Sciatic nerve (tissue), 2 donors: ENCODE data around the gene LRP1B. TPM values are rescaled to one million over a fixed set of nuclear protein-coding genes. Genes with fewer than 3 reads are reported as not detected.

Experiments used
- ATAC-seq: fragments of 200-7000 bp; cut with Tn5 transposase; one replicate; pipeline ENCODE4 v1.9.1; 2020; ENCODE audit warnings: mild to moderate bottlenecking, moderate library complexity
- DNase-seq: peaks from one replicate; pipeline ENCODE4 v3.0.0-alpha.2; 2020; ENCODE audit warnings: low spot score
- intact Hi-C: fragments of 100-400 bp; cut with DNase I; formaldehyde crosslinking; loops from one replicate; pipeline ENCODE4 v1.14.2; 2022
- total RNA-seq: library from RNA; stranded (reverse); fragmentation: NEBNext Ultra II Directional; extraction: Animal tissue kit (Norgen Biotek cat#: 25700); gene quantifications from one replicate; pipeline ENCODE4 v1.2.1, GENCODE V29; 2021
- donor health status: DM: no; HTN: no; CAD: no.
- donor health status: DM: no; HTN: no; CAD: no.

Gene LRP1B
- total RNA-seq, 1 donor from 2014 or later, result 0.62 TPM

- intact Hi-C loops, result no loop called here
- ATAC-seq (no peak), DNase-seq (no peak)
These were observed 672.5 kb downstream of the LRP1B start for GRCh38 chr2:141458351-141458750.

GRCh38 chr2:141455877-141456276 is 674.9 kb downstream of the LRP1B start:
- intact Hi-C loops, result no loop called here
- ATAC-seq (no peak), DNase-seq (no peak)

- intact Hi-C loops, result no loop called here
- ATAC-seq, result no peak
- no peak for DNase-seq
These were observed 675.5 kb downstream of the LRP1B start for GRCh38 chr2:141455211-141455826.

- ATAC-seq, result no peak
- DNase-seq, result no peak
- intact Hi-C loops, result no loop called here
These were observed 690.7 kb downstream of the LRP1B start for GRCh38 chr2:141440072-141440635.

- intact Hi-C loops, result no loop called here
- DNase-seq, result no peak
- ATAC-seq, result no peak
These were observed 691.3 kb downstream of the LRP1B start for GRCh38 chr2:141439524-141439923.

GRCh38 chr2:141438536-141438935 is 692.3 kb downstream of the LRP1B start:
- DNase-seq, result no peak
- intact Hi-C loops, result no loop called here
- ATAC-seq, result no peak

- intact Hi-C loops, result no loop called here
- no peak for DNase-seq
- ATAC-seq, result no peak
These were observed 693.3 kb downstream of the LRP1B start for GRCh38 chr2:141437521-141437920.

- intact Hi-C loops, result no loop called here
- ATAC-seq, result no peak
These were observed 707.7 kb downstream of the LRP1B start for GRCh38 chr2:141423124-141423523.

GRCh38 chr2:141417246-141417797 is 713.5 kb downstream of the LRP1B start:
- ATAC-seq, result no peak
- intact Hi-C loops, result no loop called here

More at GRCh38 chr2:141423124-141423523, 707.7 kb downstream of the LRP1B start:
- DNase-seq, result no peak

GRCh38 chr2:141411419-141411818 is 719.4 kb downstream of the LRP1B start:
- intact Hi-C loops, result no loop called here
- DNase-seq (no peak), ATAC-seq (no peak)

More at GRCh38 chr2:141417246-141417797, 713.5 kb downstream of the LRP1B start:
- no peak for DNase-seq

- DNase-seq (no peak), ATAC-seq (no peak)
- intact Hi-C loops, result no loop called here
These were observed 731.5 kb downstream of the LRP1B start for GRCh38 chr2:141399270-141399669.

GRCh38 chr2:141393214-141393545 is 737.6 kb downstream of the LRP1B start:
- ATAC-seq, result no peak
- intact Hi-C loops, result no loop called here

GRCh38 chr2:141392517-141393213 is 738.2 kb downstream of the LRP1B start:
- intact Hi-C loops, result no loop called here
- ATAC-seq (no peak), DNase-seq (no peak)

More at GRCh38 chr2:141393214-141393545, 737.6 kb downstream of the LRP1B start:
- no peak for DNase-seq

- intact Hi-C loops, result no loop called here
- DNase-seq, result no peak
These were observed 744.6 kb downstream of the LRP1B start for GRCh38 chr2:141386168-141386567.

GRCh38 chr2:141384676-141385075 is 746.1 kb downstream of the LRP1B start:
- intact Hi-C loops, result no loop called here
- no peak for ATAC-seq
- no peak for DNase-seq

More at GRCh38 chr2:141386168-141386567, 744.6 kb downstream of the LRP1B start:
- no peak for ATAC-seq

GRCh38 chr2:141381946-141382345 is 748.9 kb downstream of the LRP1B start:
- DNase-seq (no peak), ATAC-seq (no peak)

GRCh38 chr2:141380008-141380979 is 750.5 kb downstream of the LRP1B start:
- ATAC-seq (peak; percentile 73), DNase-seq (no peak)
- intact Hi-C loops, result no loop called here

More at GRCh38 chr2:141381946-141382345, 748.9 kb downstream of the LRP1B start:
- intact Hi-C loops, result no loop called here

GRCh38 chr2:141364821-141365220 is 766.0 kb downstream of the LRP1B start:
- intact Hi-C loops, result no loop called here
- no peak for ATAC-seq
- no peak for DNase-seq

GRCh38 chr2:141362311-141362710 is 768.5 kb downstream of the LRP1B start:
- ATAC-seq (no peak), DNase-seq (no peak)
- intact Hi-C loops, result no loop called here
